DMS53 treated with DMSO at 0.1 percent for 48 hours (cell line): ENCODE results near the gene MYCL.

Source experiments
- DNase-seq: peaks from one replicate; lab custom pipeline; 2025; ENCODE audit not compliant: unreplicated experiment; lab: John Stamatoyannopoulos, UW

Gene MYCL

GRCh38 chr1:39857126-39857878 is 44.4 kb downstream of the MYCL start:
- no peak for DNase-seq

GRCh38 chr1:39854738-39855137 is 47.0 kb downstream of the MYCL start:
- no peak for DNase-seq

GRCh38 chr1:39854314-39854713 is 47.4 kb downstream of the MYCL start:
- DNase-seq, result no peak

GRCh38 chr1:39852876-39853275 is 48.8 kb downstream of the MYCL start:
- DNase-seq, result peak; percentile 89

GRCh38 chr1:39852214-39852791 is 49.4 kb downstream of the MYCL start:
- no peak for DNase-seq

GRCh38 chr1:39850606-39851216 is 51.0 kb downstream of the MYCL start:
- no peak for DNase-seq

- DNase-seq, result peak; percentile 81
Measured at GRCh38 chr1:39849203-39849602, 52.5 kb downstream of the MYCL start.

GRCh38 chr1:39847940-39848339 is 53.8 kb downstream of the MYCL start:
- no peak for DNase-seq

GRCh38 chr1:39846796-39847195 is 54.9 kb downstream of the MYCL start:
- no peak for DNase-seq

GRCh38 chr1:39845569-39846566 is 55.8 kb downstream of the MYCL start:
- DNase-seq, result peak; percentile 99
